ENCODE results near the gene RNU6-1.

DNA sequence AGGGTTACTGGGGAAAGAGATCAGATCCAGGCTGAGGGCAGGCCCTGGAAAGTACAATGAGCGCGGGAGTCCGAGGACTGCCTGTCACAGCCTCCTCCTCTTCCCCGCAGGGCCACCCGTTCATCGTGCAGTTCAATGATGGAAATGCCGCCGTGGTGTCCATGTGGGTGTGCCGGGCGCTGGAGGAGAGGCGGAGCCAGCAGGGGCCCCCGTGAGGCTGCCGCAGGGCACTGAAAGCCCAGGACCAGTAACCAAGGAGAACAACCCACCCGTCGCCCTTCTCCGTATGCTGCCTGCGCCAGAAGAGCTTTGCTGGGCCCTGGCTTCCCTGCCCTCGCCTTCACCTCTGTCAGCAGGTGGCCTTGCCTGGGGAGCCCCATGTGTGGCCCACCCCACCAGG lies 33.3 kb downstream of the RNU6-1 start:
- TF ChIP-seq, protein P1, sequence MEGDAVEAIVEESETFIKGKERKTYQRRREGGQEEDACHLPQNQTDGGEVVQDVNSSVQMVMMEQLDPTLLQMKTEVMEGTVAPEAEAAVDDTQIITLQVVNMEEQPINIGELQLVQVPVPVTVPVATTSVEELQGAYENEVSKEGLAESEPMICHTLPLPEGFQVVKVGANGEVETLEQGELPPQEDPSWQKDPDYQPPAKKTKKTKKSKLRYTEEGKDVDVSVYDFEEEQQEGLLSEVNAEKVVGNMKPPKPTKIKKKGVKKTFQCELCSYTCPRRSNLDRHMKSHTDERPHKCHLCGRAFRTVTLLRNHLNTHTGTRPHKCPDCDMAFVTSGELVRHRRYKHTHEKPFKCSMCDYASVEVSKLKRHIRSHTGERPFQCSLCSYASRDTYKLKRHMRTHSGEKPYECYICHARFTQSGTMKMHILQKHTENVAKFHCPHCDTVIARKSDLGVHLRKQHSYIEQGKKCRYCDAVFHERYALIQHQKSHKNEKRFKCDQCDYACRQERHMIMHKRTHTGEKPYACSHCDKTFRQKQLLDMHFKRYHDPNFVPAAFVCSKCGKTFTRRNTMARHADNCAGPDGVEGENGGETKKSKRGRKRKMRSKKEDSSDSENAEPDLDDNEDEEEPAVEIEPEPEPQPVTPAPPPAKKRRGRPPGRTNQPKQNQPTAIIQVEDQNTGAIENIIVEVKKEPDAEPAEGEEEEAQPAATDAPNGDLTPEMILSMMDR (IDR thresholded peaks at IDR 0.05) = no peak
- TF ChIP-seq POLR2A (IDR thresholded peaks at IDR 0.05) = no peak
